HepG2 (cell line): ENCODE results near the gene TAOK3. TPM values are rescaled to one million over a fixed set of nuclear protein-coding genes. Genes with fewer than 3 reads are reported as not detected.
A peak's percentile ranks its signal among the peaks of the same experiment; 100 is the strongest.

Experiments used
- ATAC-seq: fragments of 200-7000 bp; cut with Tn5 transposase; 3 replicates; pipeline ENCODE4 v1.9.1; 2020; ENCODE audit warnings: mild to moderate bottlenecking, moderate library complexity
- BruUV-seq: library from RNA; stranded (reverse); fragments of 400-500 nt; replicated peaks from 2 replicates; lab custom pipeline; 2021; lab: Mats Ljungman, UMichigan
- CTCF ChIA-PET: fragments of 300-600 bp; formaldehyde crosslinking; extraction: SDS; loops from one replicate; lab custom pipeline; 2021; ENCODE audit warnings: low total read pairs, inconsistent platforms, low intra/inter-chr PET ratio; lab: Yijun Ruan, JAX
- POLR2A ChIA-PET: fragments of 350-600 bp; sonication (Branson Sonifier 250); formaldehyde crosslinking; loops from one replicate; lab custom pipeline; 2020; ENCODE audit warnings: antibody characterized with exemption, inconsistent platforms; lab: Yijun Ruan, JAX
- DNase-seq: peaks from one replicate; pipeline ENCODE4 v3.0.0-alpha.2; 2015; ENCODE audit warnings: low spot score
- FAIRE-seq: peaks from 3 replicates; lab custom pipeline; 2011; peaks lifted over from hg19 to GRCh38; lab: Jason Lieb, UNC
- H2AFZ ChIP-seq: one replicate; pipeline ENCODE4 v1.6.1; 2011; ENCODE audit warnings: low read length, inconsistent platforms
- H3K27ac ChIP-seq: fragments of 300-600 bp; 3 replicates; pipeline ENCODE4 v1.8.0; 2011; ENCODE audit warnings: mixed run types, mild to moderate bottlenecking, mixed read lengths, low read length, inconsistent platforms; ENCODE audit not compliant: insufficient read depth; ENCODE audit errors: extremely low read length
- H3K27me3 ChIP-seq, 2 experiments: fragments of 200-600 bp in 1 of 2; 2 replicates in 1 of 2; 3 replicates in 1 of 2; pipeline versions ENCODE4 v1.6.0 to v1.8.0; 2011; ENCODE audit warnings: low read length in 2 of 2, mild to moderate bottlenecking in 2 of 2, moderate library complexity in 2 of 2, inconsistent platforms in 1 of 2; ENCODE audit not compliant: insufficient read depth in 2 of 2, control insufficient read depth in 1 of 2
- H3K36me3 ChIP-seq, 2 experiments: fragments of 200-600 bp in 1 of 2; replicated peaks in 1 of 2; 2 replicates in 1 of 2; 3 replicates in 1 of 2; pipeline versions ENCODE4 v1.5.1 to v1.8.0; 2011; ENCODE audit warnings: low read length in 2 of 2, inconsistent platforms in 1 of 2; ENCODE audit not compliant: insufficient read depth in 2 of 2, control insufficient read depth in 1 of 2
- H3K4me1 ChIP-seq: 2 replicates; pipeline ENCODE4 v1.5.1; 2012; ENCODE audit warnings: low read length, inconsistent platforms; ENCODE audit not compliant: insufficient read depth
- H3K4me2 ChIP-seq: 2 replicates; pipeline ENCODE4 v1.6.0; 2011; ENCODE audit warnings: low read depth, low read length, inconsistent platforms
- H3K4me3 ChIP-seq, 3 experiments: fragments of 200-600 bp in 1 of 3; sonication (generic), shearing (Covaris generic) in 1 of 3; replicated peaks in 1 of 3; 2 replicates each; pipeline ENCODE4 v1.5.1; 2011 to 2016; ENCODE audit warnings: low read length in 3 of 3, inconsistent platforms in 2 of 3, low read depth in 2 of 3, mild to moderate bottlenecking in 2 of 3, control low read depth in 1 of 3, mixed read lengths in 1 of 3; ENCODE audit not compliant: insufficient read depth in 1 of 3
- H3K79me2 ChIP-seq: one replicate; pipeline ENCODE4 v1.6.1; 2011; ENCODE audit warnings: low read length, inconsistent platforms; ENCODE audit not compliant: insufficient read depth
- H3K9ac ChIP-seq: 2 replicates; pipeline ENCODE4 v1.6.0; 2011; ENCODE audit warnings: mild to moderate bottlenecking, low read depth, low read length, inconsistent platforms; ENCODE audit not compliant: insufficient read depth
- H3K9me3 ChIP-seq: 2 replicates; pipeline ENCODE4 v1.5.1; 2012; ENCODE audit warnings: mild to moderate bottlenecking, low read length
- H4K20me1 ChIP-seq: 2 replicates; pipeline ENCODE4 v1.6.0; 2011; ENCODE audit warnings: inconsistent platforms, mild to moderate bottlenecking, low read length, moderate library complexity; ENCODE audit not compliant: insufficient read depth
- ERF ChIP-seq: IDR thresholded peaks from 2 replicates; pipeline ENCODE4 v1.6.1; 2018; ENCODE audit warnings: missing biosample characterization, missing genetic modification reagents
- FOXK2 ChIP-seq: fragments of 450-650 bp; IDR thresholded peaks from 2 replicates; pipeline ENCODE4 v1.6.1; 2016
- LCORL ChIP-seq, 2 experiments: fragments of 450-650 bp in 1 of 2; sonication (generic) in 1 of 2; formaldehyde crosslinking in 1 of 2; IDR thresholded peaks; 2 replicates each; pipeline versions ENCODE4 v1.5.0 to v1.6.1; 2017 to 2020; ENCODE audit warnings: antibody characterized with exemption in 1 of 2, missing genetic modification reagents in 1 of 2
- NFE2L2 ChIP-seq: fragments of 150-350 bp; IDR thresholded peaks from 2 replicates; pipeline ENCODE4 v1.6.1; 2014; ENCODE audit warnings: low read length
- SMC3 ChIP-seq: IDR thresholded peaks from 2 replicates; pipeline ENCODE4 v1.6.1; 2011; ENCODE audit warnings: low read length, improper control_type of control experiment
- ZMAT5 ChIP-seq: sonication (generic); formaldehyde crosslinking; IDR thresholded peaks from 2 replicates; pipeline ENCODE4 v1.5.0; 2020; ENCODE audit warnings: mild to moderate bottlenecking, low read depth, missing genetic modification reagents, borderline replicate concordance
- ZNF335 ChIP-seq: sonication (generic); formaldehyde crosslinking; IDR thresholded peaks from 2 replicates; pipeline ENCODE4 v1.4.0; 2020; ENCODE audit warnings: missing genetic modification reagents
- ZNF691 ChIP-seq: sonication (generic); formaldehyde crosslinking; IDR thresholded peaks from 2 replicates; pipeline ENCODE4 v1.4.0; 2020; ENCODE audit warnings: missing genetic modification reagents, low read depth, mild to moderate bottlenecking, borderline replicate concordance
- ZNF704 ChIP-seq: sonication (generic); formaldehyde crosslinking; IDR thresholded peaks from 2 replicates; pipeline ENCODE4 v1.8.1; 2023; ENCODE audit warnings: mild to moderate bottlenecking, inconsistent platforms, moderate library complexity, missing genetic modification reagents, borderline replicate concordance
- ZNF782 ChIP-seq: sonication (generic); formaldehyde crosslinking; IDR thresholded peaks from 2 replicates; pipeline ENCODE4 v1.4.0; 2020; ENCODE audit warnings: missing genetic modification reagents, mild to moderate bottlenecking, borderline replicate concordance
- WGBS: methylation state at CpG from one replicate; pipeline ENCODE4 v1.1.6; 2017; ENCODE audit warnings: low lambda C conversion rate; 5-methylcytosine and 5-hydroxymethylcytosine counted together
- in situ Hi-C: cut with HindIII; loops from 2 replicates; pipeline ENCODE4 v1.10.0; 2017; ENCODE audit warnings: low pct_unique_long_range_greater_than_20kb; ENCODE audit not compliant: extremely low pct_ligation_motif_present
- intact Hi-C: fragments of 100-400 bp; cut with micrococcal nuclease; formaldehyde crosslinking; loops from one replicate; pipeline ENCODE4 v1.10.0; 2022; ENCODE audit not compliant: unreplicated experiment
- polyA plus RNA-seq, 8 experiments: library from polyadenylated mRNA; depleted of rRNA in 3 of 8; stranded (reverse) in 7 of 8; unstranded in 1 of 8; fragments of >200 nt; fragmentation: Illumina TruSeq in 4 of 8; extraction: Trizol in 4 of 8; gene quantifications; 2 replicates each; pipeline versions ENCODE4 v1.2.1 to v1.2.3, GENCODE V29; 2011 to 2016; ENCODE audit warnings: low read depth in 4 of 8, missing spikeins in 1 of 8, mixed read lengths in 1 of 8; ENCODE audit not compliant: insufficient read depth in 1 of 8
- total RNA-seq, 5 experiments: library from RNA; depleted of rRNA; stranded (reverse); fragments of >200 nt; fragmentation: Illumina TruSeq; extraction: Trizol; gene quantifications; 2 replicates each; pipeline ENCODE4 v1.2.3, GENCODE V29; 2016; ENCODE audit warnings: low read depth in 1 of 5
- TF ChIP-seq, protein P1 (sequence below): sonication (generic); formaldehyde crosslinking; IDR thresholded peaks from 2 replicates; pipeline ENCODE4 v1.4.0; 2020; ENCODE audit warnings: missing genetic modification reagents, borderline replicate concordance
- TF ChIP-seq, protein P2 (sequence below): sonication (generic); formaldehyde crosslinking; IDR thresholded peaks from 2 replicates; pipeline ENCODE4 v1.8.1; 2022; ENCODE audit warnings: low read depth, mild to moderate bottlenecking, missing genetic modification reagents
- TF ChIP-seq, protein P3 (sequence below): sonication (generic); formaldehyde crosslinking; IDR thresholded peaks from 2 replicates; pipeline ENCODE4 v1.5.0; 2020; ENCODE audit warnings: mild to moderate bottlenecking, missing genetic modification reagents, moderate library complexity

Gene TAOK3
- total and polyA plus RNA-seq, 2 of the 13 experiments (the other 11 are each of a cell fraction or from before 2014, with no cell fraction given): 10.4 to 12.3 TPM

DNA sequence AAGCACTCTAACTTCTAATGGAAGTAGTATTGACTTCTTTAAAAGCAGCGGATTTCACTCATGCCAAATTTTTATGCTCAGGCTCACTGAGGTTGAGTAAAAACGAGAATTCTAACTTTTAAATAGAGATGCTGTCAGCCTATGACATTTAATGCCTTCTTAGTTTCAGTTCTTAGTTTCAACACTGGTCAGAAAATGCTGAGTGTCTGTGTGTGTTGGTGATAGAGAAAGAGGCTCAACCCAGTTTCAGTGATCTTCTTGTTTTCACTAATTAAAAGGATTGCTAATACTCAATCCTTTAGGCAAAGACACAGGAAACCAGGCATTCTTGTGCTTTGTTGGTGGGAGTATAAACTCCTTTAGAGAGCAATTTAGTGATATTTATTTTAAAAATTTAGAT is 205.8 kb downstream of the TAOK3 start (continued):
- TF ChIP-seq ZNF782 (CRISPR knock-in tag) (no peak), LCORL (IDR thresholded peaks at IDR 0.05) (no peak), LCORL (CRISPR knock-in tag; IDR thresholded peaks at IDR 0.05) (no peak)

- CTCF ChIA-PET: interaction anchor here (0.8 to 1.5 kb wide), 2 partner anchors 44 to 212 kb away, joined by 3 to 6 read pairs; partner anchors contain the start of gene SUDS3
- TF ChIP-seq ERF (CRISPR knock-in tag) (no peak), ZMAT5 (no peak), ZNF691 (CRISPR knock-in tag) (no peak), NFE2L2 (no peak), ZNF704 (CRISPR knock-in tag) (no peak), FOXK2 (no peak), ZNF335 (CRISPR knock-in tag) (peak; percentile 95), SMC3 (peak; percentile 38)
- TF ChIP-seq, protein P1, sequence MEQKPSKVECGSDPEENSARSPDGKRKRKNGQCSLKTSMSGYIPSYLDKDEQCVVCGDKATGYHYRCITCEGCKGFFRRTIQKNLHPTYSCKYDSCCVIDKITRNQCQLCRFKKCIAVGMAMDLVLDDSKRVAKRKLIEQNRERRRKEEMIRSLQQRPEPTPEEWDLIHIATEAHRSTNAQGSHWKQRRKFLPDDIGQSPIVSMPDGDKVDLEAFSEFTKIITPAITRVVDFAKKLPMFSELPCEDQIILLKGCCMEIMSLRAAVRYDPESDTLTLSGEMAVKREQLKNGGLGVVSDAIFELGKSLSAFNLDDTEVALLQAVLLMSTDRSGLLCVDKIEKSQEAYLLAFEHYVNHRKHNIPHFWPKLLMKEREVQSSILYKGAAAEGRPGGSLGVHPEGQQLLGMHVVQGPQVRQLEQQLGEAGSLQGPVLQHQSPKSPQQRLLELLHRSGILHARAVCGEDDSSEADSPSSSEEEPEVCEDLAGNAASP (CRISPR knock-in tag): no peak
- TF ChIP-seq, protein P2, sequence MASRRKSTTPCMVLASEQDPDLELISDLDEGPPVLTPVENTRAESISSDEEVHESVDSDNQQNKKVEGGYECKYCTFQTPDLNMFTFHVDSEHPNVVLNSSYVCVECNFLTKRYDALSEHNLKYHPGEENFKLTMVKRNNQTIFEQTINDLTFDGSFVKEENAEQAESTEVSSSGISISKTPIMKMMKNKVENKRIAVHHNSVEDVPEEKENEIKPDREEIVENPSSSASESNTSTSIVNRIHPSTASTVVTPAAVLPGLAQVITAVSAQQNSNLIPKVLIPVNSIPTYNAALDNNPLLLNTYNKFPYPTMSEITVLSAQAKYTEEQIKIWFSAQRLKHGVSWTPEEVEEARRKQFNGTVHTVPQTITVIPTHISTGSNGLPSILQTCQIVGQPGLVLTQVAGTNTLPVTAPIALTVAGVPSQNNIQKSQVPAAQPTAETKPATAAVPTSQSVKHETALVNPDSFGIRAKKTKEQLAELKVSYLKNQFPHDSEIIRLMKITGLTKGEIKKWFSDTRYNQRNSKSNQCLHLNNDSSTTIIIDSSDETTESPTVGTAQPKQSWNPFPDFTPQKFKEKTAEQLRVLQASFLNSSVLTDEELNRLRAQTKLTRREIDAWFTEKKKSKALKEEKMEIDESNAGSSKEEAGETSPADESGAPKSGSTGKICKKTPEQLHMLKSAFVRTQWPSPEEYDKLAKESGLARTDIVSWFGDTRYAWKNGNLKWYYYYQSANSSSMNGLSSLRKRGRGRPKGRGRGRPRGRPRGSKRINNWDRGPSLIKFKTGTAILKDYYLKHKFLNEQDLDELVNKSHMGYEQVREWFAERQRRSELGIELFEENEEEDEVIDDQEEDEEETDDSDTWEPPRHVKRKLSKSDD (CRISPR knock-in tag): no peak
- TF ChIP-seq, protein P3, sequence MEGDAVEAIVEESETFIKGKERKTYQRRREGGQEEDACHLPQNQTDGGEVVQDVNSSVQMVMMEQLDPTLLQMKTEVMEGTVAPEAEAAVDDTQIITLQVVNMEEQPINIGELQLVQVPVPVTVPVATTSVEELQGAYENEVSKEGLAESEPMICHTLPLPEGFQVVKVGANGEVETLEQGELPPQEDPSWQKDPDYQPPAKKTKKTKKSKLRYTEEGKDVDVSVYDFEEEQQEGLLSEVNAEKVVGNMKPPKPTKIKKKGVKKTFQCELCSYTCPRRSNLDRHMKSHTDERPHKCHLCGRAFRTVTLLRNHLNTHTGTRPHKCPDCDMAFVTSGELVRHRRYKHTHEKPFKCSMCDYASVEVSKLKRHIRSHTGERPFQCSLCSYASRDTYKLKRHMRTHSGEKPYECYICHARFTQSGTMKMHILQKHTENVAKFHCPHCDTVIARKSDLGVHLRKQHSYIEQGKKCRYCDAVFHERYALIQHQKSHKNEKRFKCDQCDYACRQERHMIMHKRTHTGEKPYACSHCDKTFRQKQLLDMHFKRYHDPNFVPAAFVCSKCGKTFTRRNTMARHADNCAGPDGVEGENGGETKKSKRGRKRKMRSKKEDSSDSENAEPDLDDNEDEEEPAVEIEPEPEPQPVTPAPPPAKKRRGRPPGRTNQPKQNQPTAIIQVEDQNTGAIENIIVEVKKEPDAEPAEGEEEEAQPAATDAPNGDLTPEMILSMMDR (CRISPR knock-in tag): peak; percentile 44
Observed at GRCh38 chr12:118164798-118165486, 207.8 kb downstream of the TAOK3 start.

More at GRCh38 chr12:118164798-118165486, 207.8 kb downstream of the TAOK3 start:
- ATAC-seq (peak; percentile 47; the same call in 1 of the 3 replicates), DNase-seq (peak; percentile 10), FAIRE-seq (no peak)
- Histone ChIP-seq H4K20me1 (no peaks in the 10 kb centered on the region), H3K27ac (no peak overlapping the region), H3K4me3 (no peak overlapping the region), H3K79me2 (no peaks in the 10 kb centered on the region), H3K4me2 (no peak overlapping the region), H3K4me1 (no peaks in the 10 kb centered on the region), H3K9me3 (no peaks in the 10 kb centered on the region), H3K36me3 (peaks cover 4 to 17% of the 10 kb centered on the region in 2 experiments; a peak in 4 of 5 replicates), H3K9ac (no peak overlapping the region), H2AFZ (no peak overlapping the region), H3K27me3 (no peaks in the 10 kb centered on the region)
- in situ Hi-C loops (no loop called here), intact Hi-C loops (loop anchor here (2.0 kb wide), 1 partner anchor 44 kb away; no protein-coding TSS in a partner anchor)
- POLR2A ChIA-PET: no interaction called here
- WGBS: 60% methylated on average over 6 of the region's 6 CpGs
- BruUV-seq: no TSS peak
